WERI-Rb-1 (cell line): ENCODE results near the gene EEF1A2.

Experiments
- DNase-seq: peaks from one replicate; pipeline ENCODE4 v3.0.0-alpha.2; 2020
- H3K27ac ChIP-seq: fragments of 250-450 bp; sonication (Bioruptor Pico); 2 replicates; pipeline ENCODE4 v1.5.1; 2020; ENCODE audit warnings: mild to moderate bottlenecking, moderate library complexity
- H3K27me3 ChIP-seq: fragments of 250-450 bp; sonication (Bioruptor Pico); 2 replicates; pipeline ENCODE4 v1.5.1; 2021; ENCODE audit warnings: mild to moderate bottlenecking, low read depth, moderate library complexity; ENCODE audit not compliant: insufficient read depth, severe bottlenecking
- H3K36me3 ChIP-seq: fragments of 250-450 bp; sonication (Bioruptor Pico); 2 replicates; pipeline ENCODE4 v1.5.1; 2020; ENCODE audit warnings: mild to moderate bottlenecking, moderate library complexity
- H3K4me3 ChIP-seq: 2 replicates; pipeline ENCODE4 v1.5.1; 2011; ENCODE audit warnings: low read depth, mild to moderate bottlenecking, control low read depth, low read length
- H3K9me3 ChIP-seq: fragments of 250-450 bp; sonication (Bioruptor Pico); 2 replicates; pipeline ENCODE4 v1.5.1; 2021; ENCODE audit warnings: mild to moderate bottlenecking, moderate library complexity; ENCODE audit not compliant: severe bottlenecking
- CTCF ChIP-seq: IDR thresholded peaks from 2 replicates; pipeline ENCODE4 v1.5.1; 2011; ENCODE audit warnings: low read depth, mild to moderate bottlenecking, control low read depth, inconsistent platforms, low read length

Gene EEF1A2

DNA sequence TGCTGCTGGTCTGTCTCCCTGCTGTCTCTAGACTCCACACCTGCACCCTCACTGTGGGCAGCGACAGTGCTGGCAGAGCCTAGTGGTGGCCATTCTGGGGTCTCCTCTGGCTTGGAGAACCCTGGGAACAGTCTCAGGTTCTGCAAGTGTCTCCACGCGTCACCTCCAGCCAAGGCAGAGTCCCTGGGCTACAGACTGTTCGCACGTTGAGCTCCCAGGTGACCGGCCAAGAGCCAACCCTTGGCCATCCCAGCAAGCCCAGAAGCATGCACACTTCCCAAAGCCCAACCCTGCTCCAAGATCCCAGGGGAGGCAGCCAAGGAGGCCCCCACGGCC lies 4.8 kb downstream of the EEF1A2 start:
- no peak for TF ChIP-seq CTCF
- no peaks in the 10 kb centered on the region for H3K27me3 ChIP-seq
- no peaks in the 10 kb centered on the region for H3K9me3 ChIP-seq
- H3K4me3 ChIP-seq, result no peak overlapping the region
- H3K27ac ChIP-seq, result no peak overlapping the region
- DNase-seq, result no peak
- peaks cover 77% of the 10 kb centered on the region for H3K36me3 ChIP-seq

- H3K27me3 ChIP-seq, result no peaks in the 10 kb centered on the region
- DNase-seq, result no peak
- TF ChIP-seq CTCF, result no peak
- H3K4me3 ChIP-seq, result no peak overlapping the region
- no peaks in the 10 kb centered on the region for H3K9me3 ChIP-seq
- peaks cover 81% of the 10 kb centered on the region for H3K36me3 ChIP-seq
- no peak overlapping the region for H3K27ac ChIP-seq
These were observed 5.3 kb downstream of the EEF1A2 start for GRCh38 chr20:63493563-63494020.

GRCh38 chr20:63492982-63493381 lies 5.9 kb downstream of the EEF1A2 start:
- no peak for DNase-seq
- H3K9me3 ChIP-seq, result no peaks in the 10 kb centered on the region
- no peak for TF ChIP-seq CTCF
- peaks cover 83% of the 10 kb centered on the region for H3K36me3 ChIP-seq
- H3K27me3 ChIP-seq, result no peaks in the 10 kb centered on the region
- H3K27ac ChIP-seq, result no peak overlapping the region
- no peak overlapping the region for H3K4me3 ChIP-seq

- no peak for TF ChIP-seq CTCF
- no peak for DNase-seq
- H3K4me3 ChIP-seq, result no peak overlapping the region
- no peaks in the 10 kb centered on the region for H3K27me3 ChIP-seq
- peaks cover 86% of the 10 kb centered on the region for H3K36me3 ChIP-seq
- H3K27ac ChIP-seq, result no peak overlapping the region
- H3K9me3 ChIP-seq, result no peaks in the 10 kb centered on the region
These were observed 6.4 kb downstream of the EEF1A2 start for GRCh38 chr20:63492518-63492917.

DNA sequence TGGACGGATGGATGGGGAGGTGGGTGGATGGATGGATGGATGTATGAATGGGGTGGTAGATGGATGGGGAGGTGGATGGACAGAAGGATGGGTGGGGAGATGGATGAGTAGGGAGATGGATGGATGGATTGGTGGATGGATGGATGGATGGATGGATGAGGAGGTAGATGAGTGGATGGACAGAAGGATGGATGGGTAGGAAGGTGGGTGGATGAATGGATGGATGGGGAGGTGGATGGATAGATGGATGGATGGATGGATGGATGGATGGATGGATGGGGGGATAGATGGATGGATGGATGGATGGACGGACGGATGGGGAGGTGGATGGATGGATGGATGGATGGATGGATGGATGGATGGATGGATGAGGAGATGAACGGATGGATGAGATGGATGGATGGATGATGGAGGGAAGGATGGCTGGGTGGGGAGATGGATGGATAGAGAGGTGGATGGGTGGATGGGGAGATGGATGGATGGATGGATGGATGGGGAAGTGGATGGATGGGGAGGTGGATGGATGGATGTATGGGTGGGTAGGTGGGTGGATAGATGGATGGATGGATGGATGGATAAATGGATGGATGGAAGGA lies 7.2 kb downstream of the EEF1A2 start:
- no peak for TF ChIP-seq CTCF
- Histone ChIP-seq H3K27me3 (no peaks in the 10 kb centered on the region), H3K9me3 (no peaks in the 10 kb centered on the region), H3K27ac (no peak overlapping the region), H3K4me3 (no peak overlapping the region), H3K36me3 (peaks cover 81% of the 10 kb centered on the region)
- no peak for DNase-seq

GRCh38 chr20:63491078-63491477 lies 7.8 kb downstream of the EEF1A2 start:
- Histone ChIP-seq H3K27ac (no peak overlapping the region), H3K27me3 (no peaks in the 10 kb centered on the region), H3K9me3 (no peaks in the 10 kb centered on the region), H3K4me3 (no peak overlapping the region), H3K36me3 (peaks cover 77% of the 10 kb centered on the region)
- no peak for DNase-seq
- no peak for TF ChIP-seq CTCF
